HG02798 (cell line): Measurements from ENCODE around the gene HNRNPL.
"Not testable (repeated sequence)": the region's sequence is repeated elsewhere in the genome, so short reads cannot be mapped to it uniquely, and the experiment has no call there.

Experiments used
- ATAC-seq: cut with Tn5 transposase; IDR thresholded peaks from one replicate; pipeline ENCODE4 v1.9.1; 2021; ENCODE audit warnings: mild to moderate bottlenecking; ENCODE audit not compliant: unreplicated experiment, poor library complexity

Gene HNRNPL

DNA sequence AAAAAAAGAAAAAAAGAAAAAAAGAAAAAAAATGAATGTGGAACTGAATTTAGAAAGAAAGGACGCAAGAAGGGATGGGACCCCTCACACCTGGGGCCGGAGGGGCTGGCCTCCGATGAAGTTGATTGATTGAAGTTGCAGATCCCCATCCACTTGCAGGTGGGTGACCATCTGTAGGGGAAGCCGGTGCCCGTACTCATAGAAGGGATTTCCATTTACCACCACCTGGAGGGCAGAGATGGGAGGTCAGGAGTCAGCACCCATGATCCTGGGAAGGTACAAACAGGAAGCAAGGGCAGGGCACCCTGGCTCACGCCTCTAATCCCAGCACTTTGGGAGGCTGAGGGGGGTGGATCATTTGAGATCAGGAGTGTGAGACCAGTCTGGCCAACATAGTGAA lies 43.4 kb downstream of the HNRNPL start:
- ATAC-seq, result no peak

DNA sequence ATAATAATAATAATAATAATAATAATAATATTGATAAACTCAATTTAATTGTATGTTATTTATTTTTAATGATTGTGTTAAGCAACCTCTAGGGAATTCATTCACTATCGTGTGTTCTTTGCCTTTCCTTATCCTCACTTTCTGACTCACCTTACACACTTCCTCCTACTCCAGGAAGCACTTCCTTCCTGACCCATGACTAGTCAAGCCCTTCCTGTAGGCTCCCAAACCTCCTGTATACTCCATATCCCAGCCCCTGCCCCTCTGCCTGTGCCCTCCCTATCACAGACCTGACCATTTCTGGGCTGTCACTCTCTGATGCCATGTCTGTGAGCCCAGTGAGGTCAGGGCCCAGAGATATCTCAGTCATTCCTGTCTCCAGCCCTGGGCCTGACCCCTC lies 44.6 kb downstream of the HNRNPL start:
- no peak for ATAC-seq

DNA sequence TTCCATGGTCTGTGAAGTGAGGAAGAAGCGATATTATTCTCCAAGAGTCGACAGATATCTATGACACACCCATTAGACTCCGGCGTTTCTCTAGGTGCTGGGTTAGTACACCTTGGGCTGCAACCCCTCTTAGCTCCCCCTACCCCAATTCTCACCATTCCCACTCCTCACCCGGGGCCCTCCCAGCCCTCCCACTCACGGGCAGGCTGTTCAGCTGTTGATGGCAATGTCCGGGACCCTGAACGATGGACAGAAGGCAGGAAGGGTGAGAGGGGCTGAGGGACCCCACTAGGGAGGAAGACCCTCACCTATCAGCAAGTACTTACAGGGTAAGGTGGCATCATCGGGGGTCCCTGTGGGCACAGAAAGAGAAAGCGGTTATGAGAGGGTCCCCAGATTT lies 46.2 kb downstream of the HNRNPL start:
- ATAC-seq, result no peak

GRCh38 chr19:38801359-38802095 lies 48.3 kb downstream of the HNRNPL start:
- no peak for ATAC-seq

- no peak for ATAC-seq
Observed at GRCh38 chr19:38800577-38801347, 49.0 kb downstream of the HNRNPL start.

- no peak for ATAC-seq
Observed at GRCh38 chr19:38799104-38799503, 50.7 kb downstream of the HNRNPL start.

DNA sequence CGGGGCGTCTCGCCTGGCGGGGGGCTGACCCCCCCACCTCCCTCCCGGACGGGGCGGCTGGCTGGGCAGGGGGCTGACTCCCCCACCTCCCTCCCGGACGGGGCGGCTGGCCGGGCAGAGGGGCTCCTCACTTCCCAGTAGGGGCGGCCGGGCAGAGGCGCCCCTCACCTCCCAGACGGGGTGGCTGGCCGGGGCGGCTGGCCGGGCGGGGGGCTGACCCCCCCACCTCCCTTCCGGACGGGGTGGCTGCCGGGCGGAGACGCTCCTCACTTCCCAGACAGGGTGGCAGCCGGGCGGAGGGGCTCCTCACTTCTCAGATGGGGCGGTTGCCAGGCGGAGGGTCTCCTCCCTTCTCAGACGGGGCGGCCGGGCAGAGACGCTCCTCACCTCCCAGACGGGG lies 52.0 kb downstream of the HNRNPL start:
- ATAC-seq, result not testable (repeated sequence)

DNA sequence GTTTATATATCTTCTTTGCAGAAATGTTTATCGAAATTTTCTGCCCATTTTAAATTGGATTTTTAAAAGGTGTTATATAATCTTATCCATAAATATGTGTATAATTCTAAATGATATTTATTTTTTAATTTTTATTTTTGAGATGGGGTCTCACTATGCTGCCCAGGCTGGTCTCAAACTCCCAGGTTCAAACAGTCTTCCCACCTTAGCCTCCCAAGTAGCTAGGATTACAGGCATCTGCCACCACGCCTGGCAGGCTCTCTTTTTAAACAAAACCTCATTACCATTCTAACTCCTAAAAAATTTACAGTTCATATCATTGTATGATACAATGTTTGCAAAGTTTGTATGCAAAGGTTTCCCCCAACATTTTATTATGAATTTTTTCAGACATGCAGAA lies 53.6 kb downstream of the HNRNPL start:
- no peak for ATAC-seq

- ATAC-seq, result no peak
Observed at GRCh38 chr19:38795549-38795948, 54.2 kb downstream of the HNRNPL start.

- ATAC-seq, result no peak
Observed at GRCh38 chr19:38793671-38794070, 56.1 kb downstream of the HNRNPL start.

DNA sequence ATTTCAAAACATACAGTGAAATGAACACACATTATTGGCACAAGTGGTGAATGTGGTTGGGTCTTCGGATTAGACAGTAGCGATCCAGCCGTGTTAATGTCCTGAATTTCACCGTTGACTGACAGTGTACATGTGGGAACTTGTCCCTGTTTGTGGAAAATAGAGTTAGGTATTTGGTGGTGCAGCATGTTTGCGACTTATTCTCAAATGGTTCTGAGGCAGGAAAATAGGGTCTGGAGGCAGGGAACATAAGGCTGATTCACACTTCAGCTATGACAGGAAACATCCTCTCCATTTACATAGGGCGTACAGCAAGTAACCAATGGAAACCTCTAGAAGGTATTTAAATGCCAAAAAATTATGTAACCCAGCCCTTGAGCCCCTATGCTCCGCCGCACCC lies 56.6 kb downstream of the HNRNPL start:
- no peak for ATAC-seq

DNA sequence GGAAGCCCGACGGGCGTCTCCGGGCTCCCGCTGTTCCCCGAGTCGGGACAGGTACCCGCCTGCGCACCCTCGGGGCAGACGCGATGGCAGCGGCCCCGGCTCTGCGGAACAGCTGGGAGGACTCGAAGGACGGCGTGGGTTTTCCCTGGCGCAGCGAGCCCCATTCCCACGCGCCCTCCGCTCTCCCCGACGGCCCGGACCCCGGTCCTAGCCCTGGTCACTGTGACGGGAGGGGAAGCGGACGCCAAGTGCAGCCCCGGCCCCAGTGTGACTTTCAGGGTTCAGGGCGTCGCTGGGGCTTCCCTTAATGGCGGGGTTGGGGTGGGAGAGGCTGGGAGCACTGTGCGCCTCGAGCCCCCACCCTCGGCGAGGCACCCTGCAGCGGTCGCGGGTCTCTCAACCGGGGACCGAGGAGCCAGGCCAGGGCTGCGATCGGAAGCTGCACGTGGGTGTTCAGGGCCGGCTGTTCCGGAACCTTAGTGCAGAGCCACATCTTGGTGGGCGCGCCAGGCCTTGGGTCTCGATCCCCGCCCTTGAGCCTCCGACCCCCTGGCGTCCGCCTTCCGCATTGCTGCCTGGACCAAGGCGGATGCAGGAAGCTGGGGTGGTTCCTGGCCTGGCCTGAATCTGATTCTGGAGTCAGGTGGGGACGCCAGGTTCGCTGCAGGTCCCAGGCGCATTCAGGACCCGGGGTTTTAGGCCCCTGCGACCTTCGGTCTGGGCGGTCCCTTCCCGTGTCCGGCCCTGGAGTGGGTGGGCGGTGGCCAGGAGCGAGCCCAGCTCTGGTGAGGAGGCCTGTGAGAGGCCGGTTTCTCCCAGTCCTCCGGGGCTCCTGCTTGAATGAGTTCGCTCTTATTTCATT lies 57.3 kb downstream of the HNRNPL start:
- ATAC-seq, result no peak

- peak; percentile 69 for ATAC-seq
Observed at GRCh38 chr19:38791451-38792064, 58.2 kb downstream of the HNRNPL start.

DNA sequence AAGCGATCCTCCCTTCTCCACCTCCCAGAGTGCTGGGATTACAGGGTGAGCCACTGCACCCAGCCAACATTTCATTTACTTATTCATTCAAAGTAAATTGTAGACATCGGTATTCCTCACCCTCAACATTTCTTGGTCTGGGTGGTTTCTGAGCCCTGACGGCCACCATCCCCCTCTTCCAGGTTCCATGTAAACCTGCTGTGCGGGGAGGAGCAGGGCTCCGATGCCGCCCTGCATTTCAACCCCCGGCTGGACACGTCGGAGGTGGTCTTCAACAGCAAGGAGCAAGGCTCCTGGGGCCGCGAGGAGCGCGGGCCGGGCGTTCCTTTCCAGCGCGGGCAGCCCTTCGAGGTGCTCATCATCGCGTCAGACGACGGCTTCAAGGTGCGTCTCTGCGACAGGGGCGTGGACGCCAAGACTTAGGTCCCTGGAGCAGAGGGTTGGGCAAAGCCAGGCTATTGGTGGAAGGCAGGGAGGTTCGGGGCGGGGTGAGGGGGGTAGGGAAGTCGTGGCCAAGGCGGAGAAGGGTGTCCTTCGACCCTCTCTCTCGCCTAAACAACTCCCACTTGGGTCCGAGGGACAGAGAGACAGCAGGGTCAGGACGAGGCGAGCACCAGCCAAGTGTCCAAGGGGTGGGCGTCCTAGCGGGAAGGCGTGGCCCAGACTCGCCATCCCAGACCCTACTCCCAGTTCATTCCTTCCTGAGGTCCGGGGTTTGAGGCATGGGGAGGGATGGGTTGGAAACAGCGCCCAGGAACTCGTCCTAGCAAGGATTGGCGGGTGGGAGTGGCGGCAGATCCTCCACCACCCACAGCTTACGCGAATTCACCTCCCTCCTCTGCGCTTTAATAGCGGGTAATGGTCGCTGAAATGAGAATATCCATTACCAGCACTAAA lies 59.0 kb downstream of the HNRNPL start:
- not testable (repeated sequence) for ATAC-seq

- no peak for ATAC-seq
Observed at GRCh38 chr19:38788478-38789243, 61.1 kb downstream of the HNRNPL start, which contains the start of gene LGALS7B. Gene LGALS7B (plus strand): TSS chr19:38789200. CDS start chr19:38789227, 27 bp downstream.

- ATAC-seq, result no peak
Observed at GRCh38 chr19:38786572-38787265, 63.1 kb downstream of the HNRNPL start.
